RWPE1 (cell line): Measurements from ENCODE around the gene LRRC39.
"Not testable (repeated sequence)": the region's sequence is repeated elsewhere in the genome, so short reads cannot be mapped to it uniquely, and the experiment has no call there.

Experiments used
- CTCF ChIA-PET: fragments of 350-600 bp; sonication (Branson Sonifier 250); formaldehyde crosslinking; extraction: SDS; loops from one replicate; lab custom pipeline; 2021; lab: Yijun Ruan, JAX
- POLR2A ChIA-PET: fragments of 400-600 bp; formaldehyde crosslinking; extraction: SDS; loops from one replicate; lab custom pipeline; 2020; ENCODE audit warnings: antibody characterized with exemption; ENCODE audit not compliant: low non-redundant PET; lab: Yijun Ruan, JAX
- DNase-seq: peaks from one replicate; pipeline ENCODE4 v3.0.0; 2012; ENCODE audit warnings: low spot score
- H3K27ac ChIP-seq: fragments of 450-650 bp; 2 replicates; pipeline ENCODE4 v1.5.1; 2017
- TF ChIP-seq, protein P1 (sequence below): fragments of 450-650 bp; conservative IDR thresholded peaks from 2 replicates; pipeline ENCODE4 v1.5.1; 2017; ENCODE audit warnings: low read depth, mild to moderate bottlenecking

LRRC39 gene

GRCh38 chr1:100213141-100213540 lies 35.1 kb upstream of the LRRC39 start:
- no peak overlapping the region for H3K27ac ChIP-seq
- no peak for DNase-seq
- ChIA-PET POLR2A (no interaction called here), CTCF (interaction anchor here (0.7 kb wide), 1 partner anchor 11 kb away, joined by 5 read pairs; no protein-coding TSS in a partner anchor)
- TF ChIP-seq, protein P1, sequence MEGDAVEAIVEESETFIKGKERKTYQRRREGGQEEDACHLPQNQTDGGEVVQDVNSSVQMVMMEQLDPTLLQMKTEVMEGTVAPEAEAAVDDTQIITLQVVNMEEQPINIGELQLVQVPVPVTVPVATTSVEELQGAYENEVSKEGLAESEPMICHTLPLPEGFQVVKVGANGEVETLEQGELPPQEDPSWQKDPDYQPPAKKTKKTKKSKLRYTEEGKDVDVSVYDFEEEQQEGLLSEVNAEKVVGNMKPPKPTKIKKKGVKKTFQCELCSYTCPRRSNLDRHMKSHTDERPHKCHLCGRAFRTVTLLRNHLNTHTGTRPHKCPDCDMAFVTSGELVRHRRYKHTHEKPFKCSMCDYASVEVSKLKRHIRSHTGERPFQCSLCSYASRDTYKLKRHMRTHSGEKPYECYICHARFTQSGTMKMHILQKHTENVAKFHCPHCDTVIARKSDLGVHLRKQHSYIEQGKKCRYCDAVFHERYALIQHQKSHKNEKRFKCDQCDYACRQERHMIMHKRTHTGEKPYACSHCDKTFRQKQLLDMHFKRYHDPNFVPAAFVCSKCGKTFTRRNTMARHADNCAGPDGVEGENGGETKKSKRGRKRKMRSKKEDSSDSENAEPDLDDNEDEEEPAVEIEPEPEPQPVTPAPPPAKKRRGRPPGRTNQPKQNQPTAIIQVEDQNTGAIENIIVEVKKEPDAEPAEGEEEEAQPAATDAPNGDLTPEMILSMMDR = no peak

DNA sequence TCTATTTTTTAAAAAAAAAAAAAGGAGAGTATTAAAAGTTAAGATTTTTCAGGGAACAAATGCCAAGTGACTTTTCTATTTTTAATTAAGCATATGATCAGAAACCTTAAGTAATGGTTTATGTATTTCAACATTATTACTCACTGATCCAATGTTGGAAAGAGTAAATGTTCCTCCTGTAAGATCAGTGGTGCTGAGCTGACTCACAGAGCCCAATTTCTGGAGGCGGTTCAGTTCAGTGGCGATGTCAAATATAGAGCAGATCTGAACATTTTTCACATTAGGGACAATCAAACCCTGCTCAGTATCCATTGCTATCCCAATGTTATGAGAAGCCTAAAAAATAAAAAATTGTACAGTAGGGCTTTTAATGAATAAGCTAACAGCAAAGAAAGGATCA lies 28.2 kb upstream of the LRRC39 start:
- ChIA-PET POLR2A (no interaction called here), CTCF (no interaction called here)
- no peak for DNase-seq
- TF ChIP-seq, protein P1 = no peak
- no peak overlapping the region for H3K27ac ChIP-seq

- CTCF ChIA-PET, DNase-seq, POLR2A ChIA-PET, H3K27ac ChIP-seq: not testable (repeated sequence)
Measured at GRCh38 chr1:100205593-100205992, 27.5 kb upstream of the LRRC39 start.

DNA sequence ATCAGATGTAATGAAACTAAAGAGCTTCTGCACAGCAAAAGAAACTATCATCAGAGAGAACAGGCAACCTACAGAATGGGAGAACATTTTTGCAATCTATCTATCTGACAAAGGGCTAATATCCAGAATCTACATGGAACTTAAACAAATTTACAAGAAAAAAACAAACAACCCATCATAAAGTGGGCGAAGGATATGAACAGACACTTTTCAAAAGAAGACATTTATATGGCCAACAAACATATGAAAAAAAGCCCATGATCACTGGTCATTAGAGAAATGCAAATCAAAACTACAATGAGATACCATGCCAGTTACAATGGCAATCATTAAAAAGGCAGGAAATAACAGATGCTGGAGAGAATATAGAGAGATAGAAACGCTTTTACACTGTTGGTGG lies 27.0 kb upstream of the LRRC39 start:
- DNase-seq, CTCF ChIA-PET, H3K27ac ChIP-seq, POLR2A ChIA-PET: not testable (repeated sequence)

- H3K27ac ChIP-seq, DNase-seq, POLR2A ChIA-PET: not testable (repeated sequence)
- CTCF ChIA-PET = interaction anchor here (0.6 kb wide), 1 partner anchor 11 kb away, joined by 5 read pairs; no protein-coding TSS in a partner anchor
Measured at GRCh38 chr1:100202703-100203102, 24.6 kb upstream of the LRRC39 start.

DNA sequence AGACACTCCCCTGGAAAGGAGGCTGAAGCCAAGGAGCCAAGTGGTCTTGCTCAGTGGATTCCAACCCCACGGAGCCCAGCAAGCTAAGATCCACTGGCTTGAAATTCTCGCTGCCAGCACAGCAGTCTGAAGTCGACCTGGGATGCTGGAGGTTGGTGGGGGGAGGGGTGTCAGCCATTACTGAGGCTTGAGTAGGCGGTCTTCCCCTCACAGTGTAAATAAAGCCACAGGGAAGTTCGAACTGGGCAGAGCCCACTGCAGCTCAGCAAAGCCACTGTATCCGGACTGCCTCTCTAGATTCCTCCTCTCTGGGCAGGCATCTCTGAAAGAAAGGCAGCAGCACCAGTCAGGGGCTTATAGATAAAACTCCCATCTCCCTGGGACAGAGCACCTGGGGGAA lies 22.0 kb upstream of the LRRC39 start:
- POLR2A ChIA-PET, CTCF ChIA-PET, H3K27ac ChIP-seq, DNase-seq: not testable (repeated sequence)

DNA sequence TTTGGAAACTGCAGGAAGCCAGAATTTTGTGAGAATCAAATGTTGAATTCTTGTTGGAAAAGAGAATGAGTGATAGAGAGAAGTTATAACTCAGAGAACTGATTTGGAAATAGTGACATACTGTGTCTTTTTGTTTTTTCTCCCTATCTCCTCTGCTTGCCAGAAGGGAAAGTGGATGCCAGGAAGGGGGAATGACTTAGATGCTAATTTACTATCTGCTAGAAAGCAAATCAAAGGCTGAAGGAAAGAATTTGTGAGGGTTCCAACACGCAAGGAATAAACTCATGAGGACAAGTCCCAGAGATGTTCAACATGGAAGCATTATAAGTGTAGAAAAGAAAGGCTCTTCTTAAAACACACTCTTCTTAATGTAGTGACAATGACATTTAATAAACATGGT lies 20.5 kb upstream of the LRRC39 start:
- TF ChIP-seq, protein P1 = no peak
- POLR2A ChIA-PET = no interaction called here
- DNase-seq = no peak
- CTCF ChIA-PET = no interaction called here
- no peak overlapping the region for H3K27ac ChIP-seq

- no peak for DNase-seq
- ChIA-PET POLR2A (no interaction called here), CTCF (no interaction called here)
- H3K27ac ChIP-seq = no peak overlapping the region
- TF ChIP-seq, protein P1 = no peak
Measured at GRCh38 chr1:100188617-100189016, 10.6 kb upstream of the LRRC39 start.

GRCh38 chr1:100187912-100188311 lies 9.9 kb upstream of the LRRC39 start:
- TF ChIP-seq, protein P1 = no peak
- CTCF ChIA-PET = no interaction called here
- no peak for DNase-seq
- POLR2A ChIA-PET = no interaction called here
- H3K27ac ChIP-seq = no peak overlapping the region
